Activated CD8-positive, alpha-beta memory T cell treated with anti-CD3 and anti-CD28 coated beads, Interleukin-2, amount 50 U/mL, for 24 hours (primary cell): ENCODE results near the gene RBM33.

Source experiments
- DNase-seq: peaks from one replicate; pipeline ENCODE4 v3.0.0-alpha.2; 2020; ENCODE audit errors: extremely low read depth

Gene RBM33

DNA sequence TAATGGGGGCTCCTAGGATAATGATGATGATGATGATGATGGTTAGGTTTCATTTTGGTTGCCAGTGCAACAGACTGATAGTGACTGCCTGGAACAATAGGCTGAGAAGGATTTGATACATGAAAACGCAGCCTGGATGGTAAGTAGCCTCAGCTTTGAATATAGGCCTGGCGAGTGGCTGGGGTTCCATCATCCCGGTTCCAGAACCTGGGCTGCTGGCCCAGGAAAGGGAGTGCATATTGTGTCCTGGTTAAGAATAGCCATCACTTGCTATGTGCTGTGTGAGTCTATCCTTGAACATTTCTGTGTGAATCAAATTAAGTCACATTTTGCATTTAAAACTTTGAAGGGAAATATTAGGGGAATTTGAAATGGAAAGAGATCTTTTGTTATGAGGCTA is 105.1 kb downstream of the RBM33 start:
- no peak for DNase-seq

DNA sequence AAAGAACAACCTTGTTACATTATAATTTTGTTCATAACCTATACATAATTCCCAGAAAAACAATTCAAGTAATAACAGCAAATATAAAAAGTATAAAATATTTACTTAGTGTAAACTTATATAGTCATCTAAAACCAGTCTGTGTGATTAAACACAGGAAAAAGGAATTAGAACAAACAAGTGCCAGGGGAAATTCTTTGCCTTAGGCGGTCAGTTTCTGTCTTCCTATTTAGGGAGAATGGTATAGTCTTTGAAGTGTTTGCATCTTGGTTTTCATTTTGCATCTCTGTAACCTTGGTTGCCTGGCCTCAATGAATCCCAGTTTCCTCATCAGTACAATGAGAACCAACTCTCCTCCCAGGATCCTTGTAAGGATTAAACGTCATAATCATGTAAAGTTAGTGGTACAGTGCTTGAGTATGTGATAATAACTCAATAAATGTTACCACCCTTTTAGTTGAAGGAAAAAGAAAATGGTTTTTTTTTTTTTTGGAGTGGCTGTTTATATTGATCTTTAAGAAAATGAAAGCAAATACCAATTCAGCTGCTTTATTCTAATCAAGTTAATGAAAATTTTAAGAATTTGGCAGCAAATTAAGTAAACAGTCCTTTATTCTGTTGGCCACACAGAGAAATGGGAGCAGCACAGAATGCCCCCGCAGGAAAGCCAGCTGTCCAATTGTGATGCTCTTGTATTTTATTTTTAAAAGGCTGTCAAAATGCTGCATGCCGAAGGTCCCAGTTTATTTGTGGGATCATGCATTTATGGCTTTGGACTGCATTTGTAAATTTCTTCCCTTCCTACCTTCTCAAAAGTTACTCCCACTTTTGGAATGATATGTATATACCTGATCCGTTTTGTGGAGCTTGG is 106.0 kb downstream of the RBM33 start:
- no peak for DNase-seq

DNA sequence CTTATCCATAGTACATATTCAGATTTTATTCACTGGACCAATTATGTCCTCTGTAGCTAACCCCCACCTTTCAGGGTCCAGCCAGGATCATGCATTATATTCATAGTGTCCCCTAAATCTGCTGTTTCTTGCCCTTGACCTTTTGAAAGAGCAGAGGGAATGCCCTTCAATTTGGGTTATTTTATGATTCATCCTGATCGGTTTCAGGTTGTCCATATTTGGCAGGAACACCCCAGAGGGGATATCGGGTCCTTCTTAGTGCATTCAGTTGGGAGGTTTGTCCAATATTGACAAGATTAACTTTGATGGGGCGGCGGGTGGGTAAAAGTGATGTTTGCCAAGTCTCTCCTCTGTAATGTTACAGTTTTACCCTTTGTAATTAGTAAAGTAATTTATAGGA is 106.9 kb downstream of the RBM33 start:
- no peak for DNase-seq

DNA sequence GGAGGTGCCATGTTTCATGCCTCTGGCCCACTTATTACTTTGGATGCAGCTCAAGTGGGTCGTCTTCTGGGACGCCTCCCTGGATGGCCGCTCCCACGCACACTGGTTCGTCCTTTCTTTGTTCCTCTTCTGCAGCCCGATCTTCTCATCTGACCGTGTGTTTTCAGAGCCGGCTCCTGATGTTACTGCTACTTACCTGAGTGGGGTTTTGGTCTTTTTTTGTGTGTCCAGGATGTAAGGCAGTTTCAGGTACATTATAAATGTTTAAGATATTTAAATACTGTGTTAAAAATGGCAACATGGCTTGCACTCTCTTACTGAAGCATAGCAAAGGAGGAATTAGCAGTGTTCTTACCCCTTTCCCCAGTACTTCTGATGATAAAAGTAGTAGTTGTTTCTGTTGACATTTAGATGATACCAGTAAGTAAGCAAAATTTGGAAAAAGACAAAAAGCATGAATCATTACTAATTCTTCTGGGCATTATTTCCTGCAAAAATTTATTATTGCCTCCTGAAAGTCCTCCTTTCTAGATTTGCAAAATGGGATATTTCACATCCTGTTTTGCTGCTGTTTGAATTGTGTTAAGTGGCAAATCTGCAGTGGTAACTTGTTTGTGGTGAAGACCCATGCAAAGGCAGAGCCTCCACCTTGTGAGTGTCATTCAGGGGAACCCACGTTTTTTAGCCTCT is 108.4 kb downstream of the RBM33 start:
- no peak for DNase-seq

DNA sequence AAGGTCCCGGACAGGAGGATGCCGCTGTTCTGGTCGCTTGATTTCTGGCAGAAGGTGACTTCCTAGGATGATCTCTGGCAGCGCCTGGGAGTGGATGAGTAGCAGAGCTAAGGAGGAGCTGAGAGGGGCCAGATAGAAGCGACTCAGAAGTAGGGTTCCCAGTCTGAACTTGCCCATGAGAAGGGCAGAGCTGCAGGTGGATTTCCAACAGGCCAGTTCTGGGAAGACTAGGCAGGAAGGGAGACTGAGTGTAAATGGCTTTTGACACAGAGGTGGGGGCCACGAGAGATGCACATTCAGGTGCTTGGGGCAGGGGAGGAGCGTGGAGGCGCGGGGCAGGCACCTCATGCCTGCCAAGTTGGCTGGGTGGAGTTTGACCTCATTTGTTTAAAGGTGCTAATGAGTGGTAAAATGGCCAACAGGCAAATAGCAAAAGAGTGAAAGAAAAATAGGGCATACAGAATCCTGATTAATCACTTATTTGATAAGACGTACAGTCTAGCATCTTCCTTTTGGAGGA is 109.0 kb downstream of the RBM33 start:
- DNase-seq: no peak

DNA sequence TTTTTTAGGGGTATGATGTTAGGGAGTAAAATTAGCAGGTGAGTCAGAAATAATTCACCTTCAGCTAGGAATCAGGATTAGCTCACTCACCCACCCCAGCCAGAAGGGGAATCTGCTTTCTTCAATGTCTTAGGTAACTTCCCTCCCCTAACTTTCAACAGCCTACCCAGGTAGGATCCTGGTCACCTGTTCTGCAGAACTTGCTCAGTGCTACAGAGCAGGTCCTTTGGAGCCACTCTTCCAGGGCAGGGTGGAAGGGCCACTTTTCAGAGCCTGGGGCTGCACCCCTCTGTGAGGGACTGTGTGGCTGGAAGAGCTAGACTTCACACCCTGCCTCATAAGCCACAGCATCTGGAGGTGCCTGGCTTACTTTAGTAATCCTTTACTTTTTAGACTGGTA is 109.7 kb downstream of the RBM33 start:
- DNase-seq: no peak

DNA sequence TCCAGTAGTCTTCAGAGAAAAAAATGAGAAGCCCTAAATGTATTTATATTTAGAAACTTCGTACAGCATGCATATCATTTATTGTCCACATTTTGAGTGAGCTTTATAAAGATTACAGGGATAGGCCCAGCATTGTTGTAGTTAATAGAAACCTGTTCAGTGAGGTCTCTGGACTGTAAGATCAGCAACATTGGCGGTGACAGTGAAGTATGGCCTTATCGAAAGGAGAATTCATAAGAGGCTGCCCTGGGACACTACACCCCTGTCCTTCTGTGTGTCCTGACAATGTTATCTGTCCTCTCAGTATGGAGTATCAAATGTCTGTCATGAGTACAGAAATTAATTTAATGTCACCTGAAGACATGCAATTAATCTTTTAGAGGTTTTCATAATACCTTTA is 110.6 kb downstream of the RBM33 start:
- no peak for DNase-seq

DNA sequence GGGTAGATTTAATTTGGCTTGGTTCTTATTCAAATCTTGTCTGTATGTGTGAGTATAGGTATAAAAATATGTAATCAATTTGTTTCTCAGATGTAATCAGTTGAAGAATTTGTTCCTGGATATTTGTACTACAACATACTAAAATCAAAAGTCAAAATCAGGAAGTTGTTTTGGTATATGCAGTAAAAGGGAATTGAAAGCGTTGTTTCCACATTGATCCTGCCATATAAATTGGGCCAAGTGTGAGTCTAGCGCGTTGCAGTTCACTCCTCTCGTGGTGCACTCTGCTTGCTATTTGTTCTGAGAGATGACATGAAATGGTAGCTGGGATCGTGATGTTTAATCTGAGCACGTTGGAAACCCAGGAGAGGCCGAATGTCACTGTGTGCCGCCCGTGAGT is 111.9 kb downstream of the RBM33 start:
- DNase-seq: no peak

DNA sequence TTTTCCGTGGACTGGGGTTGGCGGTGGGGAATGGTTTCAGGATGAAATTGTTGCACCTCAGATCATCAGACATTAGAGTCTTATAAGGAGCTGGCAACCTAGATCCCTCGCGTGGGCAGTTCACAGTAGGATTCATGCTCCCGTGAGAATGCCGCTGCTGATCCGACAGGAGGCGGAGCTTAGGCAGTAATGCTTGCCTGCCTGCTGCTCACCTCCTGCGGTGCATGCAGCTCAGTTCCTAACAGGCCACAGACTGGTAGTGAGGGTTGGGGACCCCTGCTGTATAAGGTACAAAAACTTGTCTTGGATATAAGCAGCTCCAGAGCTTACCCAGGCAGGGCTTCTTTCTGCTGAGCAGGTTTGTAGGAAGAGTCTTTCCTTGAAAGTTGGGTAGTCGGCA is 113.9 kb downstream of the RBM33 start:
- no peak for DNase-seq

DNA sequence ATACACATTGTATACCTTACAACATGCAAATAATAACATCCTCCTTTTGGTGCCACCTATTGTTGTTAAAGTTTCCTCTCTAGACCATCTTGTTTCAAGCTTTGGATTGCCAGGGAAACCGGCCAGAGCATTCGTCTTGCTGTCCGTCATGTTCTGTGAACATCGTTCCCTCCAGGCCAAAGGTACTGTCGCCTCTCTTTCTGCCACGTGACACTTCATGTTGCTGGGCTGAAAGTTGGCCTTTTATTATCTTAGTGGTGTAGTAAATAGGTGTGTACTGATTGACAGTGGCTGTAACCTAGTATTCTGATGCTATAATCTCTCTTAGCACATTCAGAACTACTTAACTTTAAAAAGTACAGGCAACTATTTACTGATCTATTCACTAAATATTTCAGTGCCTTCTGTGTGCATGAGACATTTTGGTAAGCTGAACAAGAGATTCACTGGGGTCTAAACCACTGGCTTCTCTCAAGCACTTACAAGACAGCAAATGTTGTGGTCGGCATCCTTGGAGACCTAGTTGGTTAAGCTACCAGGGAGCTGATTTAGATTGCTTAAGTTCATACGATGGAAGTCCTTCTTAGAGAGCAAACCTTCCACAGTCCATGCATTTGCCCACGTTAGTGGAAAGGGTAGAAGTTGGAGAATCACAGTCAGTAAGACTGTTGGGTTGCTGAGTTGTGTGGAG is 115.4 kb downstream of the RBM33 start:
- no peak for DNase-seq

DNA sequence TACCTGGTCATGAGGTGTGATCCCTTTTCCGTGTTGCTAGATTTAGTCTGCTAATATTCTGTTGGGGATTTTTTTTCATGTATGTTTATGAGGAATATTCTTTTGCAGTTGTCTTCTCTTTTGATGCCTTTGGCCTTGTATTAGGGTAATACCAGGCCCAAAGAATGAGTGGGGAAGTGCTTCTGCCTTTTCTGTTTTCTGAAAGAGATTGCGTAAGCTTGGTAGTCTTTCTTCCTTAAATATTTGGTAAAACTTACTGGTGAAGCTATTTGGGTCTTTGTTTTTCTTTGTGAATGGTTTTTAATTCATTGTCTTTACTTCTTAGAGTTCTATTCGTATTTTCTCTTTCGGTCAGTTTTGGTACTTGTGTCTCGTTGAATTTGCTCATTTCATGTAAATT is 116.7 kb downstream of the RBM33 start:
- DNase-seq: no peak

DNA sequence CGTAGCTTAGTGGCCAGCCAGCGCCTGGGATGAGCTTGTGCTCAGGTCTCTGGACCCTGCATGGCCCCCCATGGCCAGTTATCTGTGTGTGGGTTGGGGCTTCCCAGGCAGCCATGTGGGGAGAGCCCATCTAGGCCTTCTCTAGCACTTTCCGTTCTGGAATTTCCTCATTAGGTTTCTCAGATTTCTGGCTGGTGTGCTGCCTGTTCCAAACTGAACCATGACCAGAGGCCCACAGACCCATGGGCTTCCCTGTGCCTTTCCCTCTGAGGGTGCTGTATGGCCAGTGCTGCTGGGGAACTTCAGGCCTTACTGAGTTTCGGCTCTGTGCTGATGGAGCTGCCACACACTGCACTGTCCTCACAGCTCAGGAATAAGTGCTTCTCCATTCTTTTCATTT is 117.6 kb downstream of the RBM33 start:
- no peak for DNase-seq

DNA sequence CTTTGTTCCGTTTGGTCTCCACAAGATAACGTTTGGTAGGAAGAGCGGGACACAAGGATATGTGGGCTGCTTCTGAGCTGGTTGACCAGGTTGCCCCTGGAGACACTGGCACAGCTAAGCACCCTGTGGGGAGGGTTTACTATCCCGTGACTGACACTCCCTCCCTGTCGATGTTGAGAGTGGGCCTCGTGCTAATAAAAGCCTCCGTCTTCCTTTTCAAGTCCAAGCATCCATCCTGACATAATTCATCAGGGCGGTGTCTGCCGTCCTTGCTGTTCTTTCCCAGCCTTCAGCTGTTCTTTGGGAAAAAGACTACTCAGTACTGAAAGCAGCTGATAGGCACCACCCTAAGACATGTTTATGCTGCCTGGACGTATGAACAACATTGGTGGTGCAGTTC is 118.2 kb downstream of the RBM33 start:
- no peak for DNase-seq

DNA sequence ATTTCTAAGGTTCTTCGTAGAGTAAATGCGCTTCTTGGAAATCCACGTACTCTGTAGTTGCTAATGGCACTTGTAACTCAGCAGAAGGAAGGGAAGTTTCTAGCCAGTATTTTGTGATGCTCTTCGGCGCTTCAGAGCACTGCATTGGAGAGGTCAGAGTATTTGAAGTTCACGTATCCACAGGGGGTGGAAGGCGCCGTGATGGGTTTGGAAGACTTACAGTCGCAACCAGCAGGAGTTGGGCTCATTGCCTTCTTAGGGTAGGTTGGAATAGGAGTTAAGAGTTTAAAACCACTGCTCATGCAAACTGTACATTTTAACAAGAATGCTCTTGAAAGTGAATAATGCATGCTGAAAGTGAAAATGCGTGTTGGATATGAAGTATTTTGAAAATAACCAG is 118.7 kb downstream of the RBM33 start:
- no peak for DNase-seq

DNA sequence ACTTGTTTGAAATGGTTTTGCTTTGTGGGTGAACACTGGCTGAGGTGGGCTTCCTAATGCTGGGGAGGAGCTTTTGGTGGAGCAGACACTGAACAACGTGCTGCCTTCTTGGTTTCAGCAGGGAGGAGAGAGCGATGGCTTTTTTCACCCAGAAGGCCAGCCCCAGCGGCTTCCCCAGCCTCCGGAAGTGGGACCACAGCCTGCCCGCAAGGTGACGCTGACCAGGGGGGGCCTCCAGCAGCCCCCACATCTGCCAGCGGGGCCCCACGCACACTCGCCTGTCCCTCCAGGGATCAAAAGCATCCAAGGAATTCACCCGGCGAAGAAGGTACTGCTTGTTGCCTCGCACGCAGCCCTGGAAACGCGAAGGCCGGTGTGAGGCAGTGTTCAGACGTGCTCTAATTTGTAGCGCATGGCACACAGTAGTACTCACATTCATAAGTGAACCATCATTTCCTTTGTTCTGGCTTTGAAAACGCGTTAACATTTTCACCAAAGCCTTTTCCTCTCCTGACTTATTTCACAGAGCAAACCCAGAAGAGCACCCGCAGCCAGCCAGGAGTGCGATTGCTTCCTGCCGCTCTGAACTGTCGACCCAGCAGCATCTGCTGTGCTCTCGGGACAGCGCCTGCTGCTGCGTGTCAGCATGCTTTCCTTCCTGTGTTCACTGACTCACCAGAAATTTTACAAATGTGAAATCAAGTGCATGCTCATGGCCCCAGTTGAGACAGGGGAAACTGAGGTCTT is 119.4 kb downstream of the RBM33 start:
- no peak for DNase-seq

DNA sequence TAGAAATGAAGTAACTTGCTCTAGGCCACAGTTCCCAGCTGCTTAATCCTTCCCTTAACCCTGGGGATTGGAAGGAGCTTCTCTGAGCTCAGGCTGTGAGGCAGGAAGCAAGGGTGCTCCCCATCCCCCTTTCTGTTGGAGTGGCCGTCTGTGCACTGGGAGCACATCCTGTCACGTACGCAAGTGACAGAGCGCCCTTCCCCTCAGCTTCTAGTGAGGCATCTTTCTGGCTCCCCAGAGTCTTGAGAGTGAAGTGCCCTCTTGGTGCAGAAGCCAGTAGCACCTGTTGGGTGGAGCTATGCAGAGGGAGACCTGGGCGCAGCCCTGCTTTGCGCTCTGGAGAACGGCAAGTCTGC is 120.0 kb downstream of the RBM33 start:
- DNase-seq: no peak

DNA sequence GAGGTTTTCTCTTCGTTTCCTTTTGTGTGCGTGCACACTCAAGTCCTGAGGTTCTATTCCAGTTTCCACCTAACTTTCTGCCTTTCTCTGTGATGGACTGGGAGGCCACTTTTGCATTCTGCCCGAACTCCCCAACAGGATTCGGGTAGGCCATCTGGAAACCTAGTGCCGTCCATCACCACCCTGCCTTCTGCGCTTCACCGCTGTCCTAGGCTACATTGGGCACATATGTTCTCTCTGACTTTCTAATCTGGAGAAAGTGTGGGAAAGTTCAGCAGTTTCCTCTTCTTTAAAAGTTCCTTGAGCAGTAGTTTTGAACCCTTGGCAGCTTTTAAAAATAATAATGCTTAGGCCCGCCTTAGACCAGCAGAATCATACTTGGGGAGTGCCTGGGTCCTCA is 121.0 kb downstream of the RBM33 start:
- no peak for DNase-seq

DNA sequence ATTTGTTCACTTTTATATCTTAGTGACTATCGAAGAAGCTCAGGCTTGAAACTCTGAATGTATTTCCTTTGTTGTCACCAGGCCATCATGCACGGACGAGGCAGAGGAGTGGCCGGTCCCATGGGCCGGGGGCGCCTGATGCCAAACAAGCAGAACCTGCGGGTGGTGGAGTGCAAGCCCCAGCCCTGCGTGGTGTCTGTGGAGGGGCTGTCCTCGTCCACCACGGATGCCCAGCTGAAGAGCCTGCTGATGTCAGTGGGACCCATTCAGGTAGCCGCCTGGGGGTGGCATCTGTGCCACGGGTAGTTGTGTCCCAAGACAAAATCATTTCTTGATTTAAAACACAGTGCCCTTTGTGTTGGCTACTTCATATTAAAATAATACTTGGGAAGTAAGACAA is 121.9 kb downstream of the RBM33 start:
- DNase-seq: no peak

DNA sequence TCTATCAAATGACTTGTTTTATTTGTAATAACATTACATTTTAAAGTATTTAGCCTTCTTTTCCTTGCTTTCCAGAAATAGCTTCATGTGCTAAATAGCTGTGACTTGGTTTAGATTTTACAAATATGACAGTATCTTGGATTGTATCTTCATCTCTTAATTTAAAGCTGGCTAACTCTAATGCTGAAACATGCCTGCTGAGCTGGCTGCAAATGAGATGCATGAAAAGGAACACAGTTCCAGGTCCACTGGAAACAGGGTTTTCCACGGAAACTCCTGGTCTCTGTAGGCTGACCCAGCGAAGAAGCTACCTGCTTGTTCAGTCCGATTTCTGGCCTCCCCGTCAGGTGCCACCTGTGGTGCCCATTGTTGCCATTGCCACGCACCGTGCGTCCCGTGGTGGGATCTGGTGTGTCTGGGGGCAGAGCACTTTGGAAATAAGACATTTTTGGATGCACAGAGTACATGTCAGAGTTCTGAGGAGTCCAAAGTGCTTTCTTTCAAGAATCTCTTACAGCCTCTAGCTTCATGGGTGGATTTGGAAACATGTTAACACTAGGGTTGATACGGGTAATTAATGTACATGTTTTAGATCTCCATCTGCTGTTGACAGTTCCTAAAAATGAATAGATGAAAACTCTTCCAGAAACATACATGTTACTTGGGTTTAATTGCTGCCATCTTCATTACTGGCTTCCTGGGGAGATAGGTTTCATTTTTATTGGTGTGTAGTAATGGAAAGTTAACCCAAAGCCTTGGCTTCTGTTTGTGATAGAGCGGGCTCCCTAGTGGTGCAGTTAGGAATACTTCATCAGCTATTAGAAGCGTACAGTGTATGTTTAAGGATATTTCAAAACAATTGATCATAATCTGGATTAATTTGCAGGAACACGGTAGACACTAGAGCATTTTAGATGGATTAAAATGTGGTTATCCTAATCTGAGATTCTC is 122.8 kb downstream of the RBM33 start:
- no peak for DNase-seq

DNA sequence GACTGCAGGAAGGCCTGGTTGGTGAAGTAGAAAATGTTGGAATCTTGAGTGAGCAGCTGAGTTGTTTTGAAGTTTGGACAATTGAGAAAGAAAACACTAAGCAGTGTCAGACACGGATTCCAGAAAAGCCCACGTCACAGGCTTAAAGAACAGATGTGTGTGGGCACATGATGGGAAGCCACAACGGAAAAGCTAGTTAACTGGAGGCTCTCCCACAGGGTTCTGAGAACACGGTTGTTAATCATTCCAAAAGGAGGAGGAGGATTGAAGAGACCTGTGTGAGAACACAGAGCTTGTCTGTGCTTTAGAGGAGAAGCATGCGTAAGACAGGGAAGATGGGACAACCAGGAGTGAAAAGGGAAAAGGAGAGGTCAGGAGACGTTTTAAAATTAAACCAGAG is 125.2 kb downstream of the RBM33 start:
- DNase-seq: no peak

DNA sequence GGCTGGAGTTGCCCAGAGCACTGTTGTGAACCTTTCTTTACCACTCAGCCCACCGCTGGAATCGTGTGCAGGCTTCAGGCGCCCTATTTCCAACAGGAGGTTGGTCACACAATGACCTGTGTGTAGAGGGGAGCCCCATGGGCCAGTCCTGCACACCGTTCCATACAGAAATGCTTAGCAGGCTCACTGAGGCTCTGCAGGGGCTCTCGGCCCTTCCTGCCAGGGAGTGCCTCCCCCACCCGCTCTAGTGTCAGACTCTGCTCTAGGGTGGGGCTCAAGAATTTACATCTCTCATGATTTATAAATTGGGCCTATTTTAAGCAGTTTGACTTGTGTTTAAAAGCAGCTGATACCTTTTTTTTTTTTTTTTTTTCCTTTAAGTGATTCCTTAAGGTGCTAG is 125.8 kb downstream of the RBM33 start:
- DNase-seq: no peak
